Stimulated activated CD8-positive, alpha-beta memory T cell treated with anti-CD3 and anti-CD28 coated beads, Interleukin-12 subunit alpha, Interleukin-12 subunit beta, amount 100 ng/mL, for 1 hour (primary cell): Measurements from ENCODE around the gene CDC42BPB.
"Not testable (repeated sequence)": the region's sequence is repeated elsewhere in the genome, so short reads cannot be mapped to it uniquely, and the experiment has no call there.

Source experiments
- DNase-seq: peaks from one replicate; pipeline ENCODE4 v3.0.0-alpha.2; 2020; ENCODE audit warnings: low read depth

Gene CDC42BPB

GRCh38 chr14:103047453-103047852 lies 9.9 kb downstream of the CDC42BPB start:
- DNase-seq, result not testable (repeated sequence)

DNA sequence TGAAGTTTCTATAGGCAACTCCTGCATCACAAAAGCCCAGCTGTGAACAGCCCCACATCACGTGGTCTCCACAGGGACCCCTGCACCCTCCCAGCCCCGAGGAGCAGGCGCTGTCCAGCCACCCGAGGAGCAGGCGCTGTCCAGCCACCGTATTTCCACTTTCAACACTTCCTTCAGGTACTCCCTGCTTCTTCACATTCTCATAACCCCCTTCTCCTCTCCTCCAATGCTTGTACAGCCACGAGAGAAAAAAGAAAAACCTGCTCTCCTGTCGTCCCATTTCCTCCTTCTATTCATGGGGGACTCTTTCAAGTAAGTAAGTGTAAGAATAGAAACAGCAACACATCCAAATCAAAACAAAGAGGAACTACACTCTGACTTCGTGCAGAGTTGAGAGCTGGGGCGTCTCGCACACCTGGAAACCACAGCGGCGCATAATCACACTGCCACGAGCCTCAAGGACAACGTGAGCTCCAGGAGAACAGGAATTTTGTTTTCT lies 11.9 kb downstream of the CDC42BPB start:
- no peak for DNase-seq

DNA sequence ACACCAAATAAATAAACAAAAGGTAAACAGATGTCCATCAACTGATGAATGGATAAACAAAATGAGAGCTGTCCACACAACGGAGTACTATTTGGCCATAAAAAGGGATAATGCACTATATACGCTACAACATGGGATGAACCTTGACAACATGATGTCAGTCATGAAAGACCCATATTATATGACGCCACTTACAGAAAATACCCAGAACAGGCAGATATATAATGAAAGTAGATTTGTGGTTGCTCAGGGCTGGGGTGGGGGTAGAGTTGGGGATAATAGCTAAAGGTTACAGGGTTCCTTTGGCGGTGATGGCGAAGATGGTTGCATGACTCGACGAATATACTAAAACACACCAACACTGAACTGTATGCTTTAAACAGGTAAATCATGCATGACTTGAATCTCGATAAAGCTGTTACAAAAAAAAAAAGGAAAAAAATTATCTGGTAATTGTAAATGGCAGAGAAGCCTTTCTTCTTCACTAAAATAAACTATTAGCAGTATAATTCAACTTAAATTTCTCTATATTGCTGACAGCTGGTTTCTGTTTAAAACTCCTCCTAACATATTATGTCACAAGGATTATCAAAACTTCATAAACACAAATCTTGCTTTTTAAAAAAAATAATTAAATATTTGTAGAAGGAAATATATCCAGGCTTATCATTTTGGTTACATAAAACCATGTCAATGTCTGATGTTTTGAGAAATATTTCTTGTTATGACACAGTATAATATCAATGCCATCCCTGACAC lies 13.9 kb downstream of the CDC42BPB start:
- no peak for DNase-seq

DNA sequence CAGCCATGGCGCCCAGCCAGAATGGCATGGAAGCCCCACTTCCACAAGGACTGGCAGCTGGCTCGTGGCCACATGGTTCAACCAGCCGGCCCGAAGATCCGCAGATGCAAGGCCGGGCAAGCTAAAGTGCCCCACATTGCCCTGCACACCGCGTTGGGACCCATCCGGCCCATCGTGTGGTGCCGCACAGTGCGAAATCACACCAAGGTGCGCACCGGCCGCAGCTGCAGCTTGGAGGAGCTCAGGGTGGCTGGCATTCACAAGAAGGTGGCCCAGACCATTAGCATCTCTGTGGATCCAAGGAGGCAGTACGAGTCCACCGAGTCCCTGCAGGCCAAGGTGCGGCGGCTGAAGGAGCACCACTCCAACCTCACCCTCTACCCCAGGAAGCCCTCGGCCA lies 15.9 kb downstream of the CDC42BPB start:
- DNase-seq, result no peak

DNA sequence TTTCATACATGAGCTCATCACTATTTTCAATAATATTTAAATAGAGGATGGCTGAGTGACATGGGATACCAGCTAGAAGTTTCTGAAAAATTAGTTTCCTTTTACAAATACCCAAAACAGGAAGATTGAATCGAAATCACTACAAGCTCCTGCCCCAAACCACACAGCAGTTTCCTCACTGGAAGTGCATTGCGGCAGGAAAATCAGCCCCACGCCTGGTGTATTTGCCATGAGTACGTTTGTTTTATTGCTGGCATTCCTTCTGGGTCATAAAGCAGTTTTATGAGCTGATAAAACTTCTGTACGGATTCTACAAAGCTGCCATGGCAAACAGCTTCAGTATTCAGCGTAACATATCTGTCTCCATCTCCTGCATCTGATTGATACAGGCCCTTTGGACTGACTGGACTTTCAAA lies 23.7 kb downstream of the CDC42BPB start:
- no peak for DNase-seq

- no peak for DNase-seq
Observed at GRCh38 chr14:103031956-103032355, 25.4 kb downstream of the CDC42BPB start.

DNA sequence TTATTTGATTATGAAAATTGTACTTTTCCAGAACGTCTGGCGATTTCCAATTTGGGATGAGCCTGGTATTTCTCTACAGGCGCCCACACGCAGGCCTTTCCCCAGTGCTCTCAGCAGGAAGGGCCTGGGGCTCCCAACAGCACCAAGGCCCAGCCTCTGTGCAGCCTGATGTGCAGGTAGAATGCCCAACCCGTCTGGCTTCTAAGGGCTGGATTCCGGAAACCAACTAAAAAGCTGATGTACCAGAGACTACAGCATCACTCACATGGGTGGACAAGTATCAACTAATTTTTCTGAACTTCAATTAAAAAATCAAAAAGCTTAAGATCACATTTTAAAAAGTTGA lies 25.8 kb downstream of the CDC42BPB start:
- no peak for DNase-seq

GRCh38 chr14:103030741-103031565 lies 26.4 kb downstream of the CDC42BPB start:
- no peak for DNase-seq

- DNase-seq, result no peak
Observed at GRCh38 chr14:103029936-103030335, 27.4 kb downstream of the CDC42BPB start.

- no peak for DNase-seq
Observed at GRCh38 chr14:103028772-103029171, 28.6 kb downstream of the CDC42BPB start.

- no peak for DNase-seq
Observed at GRCh38 chr14:103028161-103028767, 29.1 kb downstream of the CDC42BPB start.

DNA sequence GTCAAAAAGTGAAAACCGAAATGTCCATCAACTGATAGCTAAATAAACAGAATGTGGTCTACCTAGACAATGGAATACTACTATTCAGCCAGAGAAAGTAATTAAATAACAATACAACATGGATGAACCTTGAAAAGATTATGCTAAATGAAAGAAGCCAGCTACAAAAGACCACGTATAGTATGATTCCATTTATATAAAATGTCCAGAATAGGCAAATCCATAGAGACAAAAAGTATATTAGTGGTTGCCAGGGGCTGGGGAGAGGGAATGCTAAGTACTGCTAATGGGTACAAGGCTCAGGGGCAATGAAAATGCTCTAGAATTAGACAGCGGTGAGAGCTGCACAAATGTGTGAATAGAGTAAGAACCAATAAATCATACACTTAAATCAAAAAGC lies 29.9 kb downstream of the CDC42BPB start:
- no peak for DNase-seq

GRCh38 chr14:103026988-103027387 lies 30.4 kb downstream of the CDC42BPB start:
- DNase-seq, result no peak

GRCh38 chr14:103026196-103026595 lies 31.2 kb downstream of the CDC42BPB start:
- not testable (repeated sequence) for DNase-seq

- no peak for DNase-seq
Observed at GRCh38 chr14:103023881-103024473, 33.4 kb downstream of the CDC42BPB start.

GRCh38 chr14:103022685-103023044 lies 34.7 kb downstream of the CDC42BPB start:
- DNase-seq, result no peak

- DNase-seq, result no peak
Observed at GRCh38 chr14:103022002-103022684, 35.2 kb downstream of the CDC42BPB start.

GRCh38 chr14:103021684-103022001 lies 35.7 kb downstream of the CDC42BPB start:
- no peak for DNase-seq

GRCh38 chr14:103020271-103021170 lies 36.8 kb downstream of the CDC42BPB start:
- DNase-seq, result no peak

DNA sequence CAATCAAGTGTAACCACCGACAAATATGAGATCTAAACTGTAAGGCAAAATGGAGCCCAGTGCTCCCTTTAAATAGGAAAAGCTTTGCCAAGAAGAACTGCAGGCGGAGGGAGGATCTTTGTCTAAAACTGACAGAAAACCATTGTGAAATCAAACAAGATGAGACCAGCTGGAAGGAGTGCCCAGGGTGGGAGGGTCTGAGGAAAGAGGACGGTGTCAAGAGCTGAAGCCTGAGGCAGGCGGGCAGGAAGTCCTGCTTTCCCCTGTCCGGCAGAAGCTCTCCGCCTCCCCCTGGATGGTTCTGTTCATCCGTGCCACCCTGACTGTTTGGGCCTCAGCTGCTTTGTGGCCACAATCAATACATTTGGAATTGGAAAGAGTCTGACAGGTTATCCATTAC lies 37.5 kb downstream of the CDC42BPB start:
- DNase-seq, result no peak

DNA sequence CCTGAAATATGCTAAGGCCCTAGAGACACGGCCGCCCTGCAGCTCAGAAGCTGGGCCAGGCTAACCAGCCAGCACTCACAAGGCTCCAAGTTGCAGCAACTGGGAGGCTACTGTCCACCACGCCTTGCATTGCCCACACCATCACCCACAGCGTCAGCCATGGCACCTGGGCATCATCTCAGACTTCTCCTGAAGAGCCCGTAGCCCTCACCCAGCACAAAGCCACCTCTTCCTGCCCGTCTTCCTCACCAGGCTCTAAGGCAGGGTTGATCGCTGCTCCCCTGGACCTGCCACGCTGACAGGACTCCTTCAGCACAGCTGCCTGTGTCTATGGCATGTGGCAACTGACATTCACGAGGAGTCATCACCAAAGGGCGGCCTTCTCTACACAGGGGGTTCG lies 38.1 kb downstream of the CDC42BPB start:
- DNase-seq, result no peak
